HG03439 (cell line): ENCODE measurements around the gene P2RX7.

ENCODE experiments used
- ATAC-seq: cut with Tn5 transposase; IDR thresholded peaks from one replicate; pipeline ENCODE4 v1.9.1; 2021; ENCODE audit warnings: mild to moderate bottlenecking, moderate library complexity; ENCODE audit not compliant: unreplicated experiment

P2RX7 gene

GRCh38 chr12:121110211-121110940 lies 22.3 kb upstream of the P2RX7 start:
- no peak for ATAC-seq

- no peak for ATAC-seq
Observed at GRCh38 chr12:121111684-121112083, 21.0 kb upstream of the P2RX7 start.

GRCh38 chr12:121112496-121112895 lies 20.2 kb upstream of the P2RX7 start:
- no peak for ATAC-seq

- ATAC-seq: no peak
Observed at GRCh38 chr12:121113057-121113456, 19.6 kb upstream of the P2RX7 start.

GRCh38 chr12:121114019-121114639 lies 18.5 kb upstream of the P2RX7 start:
- no peak for ATAC-seq

GRCh38 chr12:121114806-121115205 lies 17.9 kb upstream of the P2RX7 start:
- no peak for ATAC-seq

GRCh38 chr12:121115530-121115929 lies 17.1 kb upstream of the P2RX7 start:
- no peak for ATAC-seq

GRCh38 chr12:121116318-121117225 lies 16.1 kb upstream of the P2RX7 start:
- ATAC-seq: no peak

- no peak for ATAC-seq
Observed at GRCh38 chr12:121117226-121117777, 15.4 kb upstream of the P2RX7 start.

- no peak for ATAC-seq
Observed at GRCh38 chr12:121120323-121120722, 12.4 kb upstream of the P2RX7 start.

GRCh38 chr12:121120989-121121755 lies 11.5 kb upstream of the P2RX7 start:
- no peak for ATAC-seq

GRCh38 chr12:121121805-121122204 lies 10.9 kb upstream of the P2RX7 start:
- no peak for ATAC-seq

- no peak for ATAC-seq
Observed at GRCh38 chr12:121123488-121123887, 9.2 kb upstream of the P2RX7 start.

- no peak for ATAC-seq
Observed at GRCh38 chr12:121124402-121125109, 8.1 kb upstream of the P2RX7 start.

- ATAC-seq: no peak
Observed at GRCh38 chr12:121127501-121127900, 5.2 kb upstream of the P2RX7 start.

GRCh38 chr12:121128908-121129810 lies 3.5 kb upstream of the P2RX7 start:
- peak; percentile 68 for ATAC-seq

- ATAC-seq: no peak
Observed at GRCh38 chr12:121129811-121130147, 2.9 kb upstream of the P2RX7 start.

- no peak for ATAC-seq
Observed at GRCh38 chr12:121130866-121131373, 1.8 kb upstream of the P2RX7 start.

- no peak for ATAC-seq
Observed at GRCh38 chr12:121131941-121132341, 735 bp upstream of the P2RX7 start.
